ENCODE results near the gene CYP24A1.

CYP24A1 gene

DNA sequence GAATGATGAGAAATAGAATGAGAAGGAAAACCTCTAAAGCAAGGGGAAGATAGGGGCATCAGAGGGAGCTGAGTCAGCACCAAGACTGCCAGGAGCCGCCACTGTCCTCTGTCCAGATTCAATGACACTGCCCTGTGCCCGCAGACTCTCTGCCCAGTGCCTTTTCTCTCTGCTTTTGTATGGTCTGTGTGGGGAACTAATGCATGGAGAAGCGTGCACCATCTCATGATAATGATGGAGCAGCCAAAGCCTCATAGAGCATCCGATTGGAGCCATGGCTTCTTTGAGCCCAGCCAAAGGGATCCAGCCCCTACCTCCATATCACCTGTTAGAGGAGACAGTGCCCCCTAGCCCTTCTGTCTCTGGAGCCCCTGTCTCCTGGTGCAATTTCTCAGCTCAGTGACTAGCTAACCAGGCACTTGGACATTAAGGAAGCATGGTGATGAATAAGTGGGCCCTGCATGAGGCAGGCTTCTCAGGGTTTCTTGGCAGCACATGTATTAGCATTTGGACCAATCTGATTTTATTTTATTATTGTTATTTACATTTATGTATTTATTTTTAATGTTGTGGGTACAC, 27.6 kb upstream of the CYP24A1 start:
- DNase-seq, result no peak

DNA sequence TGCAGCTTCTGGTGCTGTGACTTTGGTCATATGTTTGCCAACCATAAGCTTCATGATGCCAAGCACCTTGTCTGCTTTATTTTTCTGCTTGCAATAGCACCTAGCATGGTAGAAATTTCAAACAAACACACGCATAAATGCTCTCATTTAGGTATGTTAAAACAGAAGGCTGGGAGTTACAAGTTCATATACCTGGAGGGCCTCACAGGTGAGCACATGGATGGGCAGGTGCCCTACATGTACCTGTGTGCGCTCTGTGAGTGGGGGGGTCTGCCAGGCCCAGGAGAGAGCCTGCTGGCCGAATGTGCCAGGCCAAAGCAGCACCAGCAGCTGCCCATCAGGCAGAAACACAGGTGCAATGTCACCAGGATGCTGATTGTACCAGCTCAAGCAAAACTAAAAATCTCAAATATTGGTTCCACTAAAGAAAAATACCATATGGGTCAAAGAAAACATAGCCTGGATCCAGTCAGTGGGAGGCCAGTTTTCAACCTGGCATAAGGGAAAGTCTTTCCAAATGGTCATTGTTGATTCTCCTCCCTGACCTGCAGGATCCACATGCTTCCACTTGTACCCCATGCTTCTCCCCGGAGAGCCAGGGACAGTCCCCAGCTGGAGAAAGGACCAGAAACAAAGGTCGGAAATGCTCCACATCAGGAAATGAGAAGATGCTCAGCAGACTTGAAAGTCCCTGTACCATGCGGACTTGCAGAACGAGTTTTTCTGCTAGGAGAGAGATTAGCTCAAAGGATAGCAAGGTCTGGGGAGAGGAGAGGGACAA, 26.9 kb upstream of the CYP24A1 start:
- no peak for DNase-seq

DNA sequence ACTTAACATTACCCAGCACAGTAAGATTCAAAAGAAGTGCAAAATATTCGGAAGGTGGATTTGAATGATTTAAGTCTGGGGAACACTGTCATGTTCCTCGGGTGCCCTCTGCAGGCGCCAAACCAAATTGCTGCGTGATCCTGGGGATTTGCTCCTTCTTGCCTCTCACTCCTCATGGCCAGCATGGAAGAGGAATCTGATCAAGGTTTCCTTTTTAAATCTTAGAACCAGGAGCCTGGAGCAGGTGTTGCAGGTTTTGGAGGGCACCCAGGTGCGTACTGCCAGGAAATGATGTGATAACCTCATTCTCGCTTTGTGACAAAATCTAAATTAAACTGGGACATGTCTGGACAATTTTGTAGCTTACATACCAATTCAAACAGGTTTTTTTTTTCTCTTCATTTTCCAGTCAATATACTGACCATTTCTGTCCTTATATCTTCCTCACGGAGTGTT, 26.0 kb upstream of the CYP24A1 start:
- no peak for DNase-seq

DNA sequence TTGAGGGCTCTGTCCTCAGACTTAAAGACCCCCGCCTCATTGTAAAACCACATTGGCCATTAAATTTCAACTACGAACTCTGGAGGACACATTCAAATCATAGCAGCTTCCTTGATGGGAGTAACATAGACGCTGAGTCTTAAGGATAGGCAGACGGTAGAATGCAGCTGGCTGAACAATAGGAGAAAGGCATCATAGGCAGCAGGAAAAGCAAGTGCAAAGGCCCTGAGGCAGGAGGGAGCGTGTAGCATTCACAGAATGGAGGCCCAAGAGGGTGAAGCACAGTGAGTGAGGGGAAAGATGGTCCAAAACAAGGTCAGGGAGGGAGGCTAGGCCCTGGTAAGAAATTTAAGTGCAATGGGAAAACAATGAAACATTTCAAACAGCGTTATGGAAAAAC, 25.5 kb upstream of the CYP24A1 start:
- no peak for DNase-seq

DNA sequence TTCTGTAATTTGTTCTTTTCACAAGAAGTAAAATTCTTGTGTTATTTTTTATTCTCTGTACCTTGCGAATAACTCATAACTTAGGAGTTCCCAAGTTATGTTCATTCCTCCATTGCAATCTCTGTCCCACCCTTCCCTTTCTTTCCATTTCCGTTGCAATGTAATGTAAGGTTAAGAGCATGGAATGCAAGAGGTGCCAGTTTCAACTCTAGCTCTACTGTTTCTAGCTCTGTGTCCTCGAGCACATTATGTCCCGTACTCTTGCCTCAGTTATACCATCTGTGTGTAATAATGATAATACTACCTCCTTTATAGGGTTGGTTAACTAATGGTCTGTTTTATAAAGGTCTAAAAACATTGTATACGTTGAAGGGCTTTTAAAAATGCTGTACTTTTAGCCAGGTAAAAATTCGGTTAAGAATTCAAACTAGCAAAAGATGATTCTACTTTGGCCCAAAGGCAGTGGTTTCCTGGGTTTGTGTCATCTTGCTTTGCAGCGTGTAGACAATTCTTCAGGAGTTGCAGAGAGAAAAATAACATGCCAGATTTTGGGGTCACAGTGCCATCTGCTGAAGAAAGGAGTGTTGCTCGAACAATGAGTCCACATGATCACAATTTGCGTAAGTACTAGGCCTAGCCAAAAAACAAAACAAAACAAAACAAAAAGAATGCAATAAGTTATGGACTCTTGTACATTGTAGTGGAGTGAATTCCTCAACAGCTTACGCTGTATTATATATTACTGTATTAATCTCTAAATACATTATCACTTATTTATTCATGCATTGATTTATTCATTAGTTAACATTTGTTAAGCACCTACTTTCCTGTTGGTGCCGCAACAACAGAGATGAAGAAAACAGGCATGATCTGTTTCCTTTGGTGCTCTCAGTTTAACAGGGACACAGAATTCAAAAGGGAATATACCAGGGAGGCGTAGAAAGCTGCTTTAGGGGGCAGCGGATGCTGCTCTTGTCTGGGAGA, 24.1 kb upstream of the CYP24A1 start:
- DNase-seq, result no peak

DNA sequence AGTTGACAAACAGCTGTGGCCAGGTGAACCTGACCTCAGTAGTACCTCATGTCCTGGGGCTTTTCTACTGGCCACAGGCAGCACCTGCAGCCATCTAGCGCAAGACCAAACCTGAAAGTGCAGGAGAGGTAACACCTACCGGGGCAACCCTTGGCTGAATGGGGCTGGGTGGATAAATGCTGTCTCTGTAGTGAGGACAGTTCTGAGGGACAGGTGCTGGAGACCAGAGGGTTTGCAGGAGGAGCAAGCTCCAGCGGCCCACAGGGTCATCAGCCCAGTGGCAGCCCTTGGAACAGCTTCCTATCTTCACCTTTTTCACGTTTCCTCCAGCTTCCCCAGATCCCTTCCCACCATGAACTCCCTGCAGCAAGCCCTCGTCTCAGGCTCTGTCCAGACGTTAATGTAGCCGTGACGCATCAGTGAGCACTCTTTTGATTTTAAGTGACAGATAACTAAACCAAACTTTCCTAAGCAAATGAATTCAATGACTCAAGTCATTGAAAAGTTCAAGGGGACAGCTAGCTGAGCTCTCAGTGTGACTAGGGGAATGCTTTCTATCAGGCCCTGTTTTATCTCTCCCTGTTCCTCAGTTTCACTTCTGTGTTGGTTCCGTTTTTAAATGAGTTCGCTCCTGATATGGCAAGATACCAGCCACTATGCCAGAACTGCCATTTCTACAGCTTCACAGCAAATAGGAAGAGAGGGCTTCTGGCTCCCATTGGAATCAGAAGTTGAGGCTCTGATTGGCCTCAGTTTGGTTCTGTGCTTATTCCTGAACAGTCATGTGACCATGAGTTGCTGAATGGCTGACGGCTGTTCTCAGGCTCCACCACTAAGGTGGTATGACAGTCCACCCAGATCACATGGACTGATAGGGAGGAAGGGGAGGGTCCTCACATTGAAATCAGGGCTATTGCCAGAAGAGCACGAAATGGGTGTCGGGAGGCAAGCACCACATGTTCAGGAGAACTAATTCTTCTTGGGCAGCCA, 22.0 kb upstream of the CYP24A1 start:
- DNase-seq, result no peak

DNA sequence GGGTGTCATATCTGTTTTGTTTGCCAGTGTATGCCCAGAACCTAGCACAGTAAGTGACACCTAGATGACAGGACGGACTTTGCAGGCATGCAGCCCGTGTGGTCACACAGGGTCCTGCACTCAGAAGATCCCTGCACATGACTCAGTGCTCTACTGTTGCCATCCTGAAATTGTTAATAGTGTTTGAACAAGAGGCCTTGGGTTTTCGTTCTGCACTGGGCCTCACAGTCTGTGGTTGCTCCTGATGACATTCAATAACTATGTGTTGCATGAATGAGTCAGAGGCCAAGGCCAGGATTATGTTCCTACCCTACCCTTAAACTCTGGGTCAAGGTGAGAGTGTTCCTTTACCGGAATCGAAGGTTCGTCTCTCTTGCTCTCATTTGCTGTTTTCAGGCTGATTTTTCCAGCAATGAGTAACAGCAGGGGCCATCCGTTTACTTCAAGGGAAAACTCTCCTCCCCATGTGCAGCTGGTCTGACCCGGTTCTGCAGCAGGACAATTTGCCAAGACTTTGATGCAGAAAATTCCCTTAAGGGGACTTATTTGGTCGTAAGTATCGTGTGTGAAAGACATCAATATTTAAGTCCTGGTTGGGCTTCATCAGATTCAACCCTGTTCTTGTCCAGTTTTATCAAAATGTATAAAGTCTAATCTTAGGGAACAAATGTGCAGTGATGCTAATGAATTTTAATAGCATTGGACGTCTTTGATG, 21.1 kb upstream of the CYP24A1 start:
- no peak for DNase-seq

DNA sequence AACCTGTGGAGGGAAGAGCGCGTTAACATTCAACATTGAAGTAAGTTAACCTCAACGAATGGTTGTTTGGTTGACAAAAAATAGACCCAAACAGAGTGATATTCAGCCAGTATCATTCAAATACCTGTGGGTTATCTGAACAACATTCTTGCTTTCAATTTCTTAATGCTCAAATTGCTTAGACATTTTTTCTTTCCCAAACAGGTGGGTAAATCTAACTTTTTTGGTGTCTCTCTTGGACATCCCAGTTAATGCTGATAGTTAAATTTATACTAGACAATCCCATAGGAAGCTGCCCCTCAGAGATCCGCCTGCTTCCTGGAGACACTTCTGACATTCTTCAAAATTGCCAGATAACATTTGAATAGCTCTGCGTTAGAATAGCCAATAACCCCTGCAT, 20.0 kb upstream of the CYP24A1 start:
- DNase-seq, result no peak

DNA sequence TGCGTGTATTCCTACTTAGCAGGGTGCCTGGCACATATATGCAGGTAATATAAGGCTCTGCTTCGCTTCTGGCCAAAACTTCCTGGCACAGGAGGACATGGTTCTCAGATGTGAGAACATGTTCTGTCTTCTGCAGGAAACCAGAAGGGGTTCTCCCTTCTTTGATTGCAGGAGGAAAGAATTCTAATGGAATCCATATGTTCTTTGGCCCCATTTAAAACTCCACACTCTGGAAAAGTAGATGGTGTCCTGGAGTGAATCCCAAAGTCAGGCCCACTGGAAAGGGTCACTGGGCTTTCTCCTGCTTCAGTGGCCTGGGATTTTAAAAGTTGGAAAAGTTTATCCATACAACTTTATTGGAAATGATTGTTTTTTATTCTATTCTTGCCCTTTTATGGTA, 16.4 kb upstream of the CYP24A1 start:
- no peak for DNase-seq

DNA sequence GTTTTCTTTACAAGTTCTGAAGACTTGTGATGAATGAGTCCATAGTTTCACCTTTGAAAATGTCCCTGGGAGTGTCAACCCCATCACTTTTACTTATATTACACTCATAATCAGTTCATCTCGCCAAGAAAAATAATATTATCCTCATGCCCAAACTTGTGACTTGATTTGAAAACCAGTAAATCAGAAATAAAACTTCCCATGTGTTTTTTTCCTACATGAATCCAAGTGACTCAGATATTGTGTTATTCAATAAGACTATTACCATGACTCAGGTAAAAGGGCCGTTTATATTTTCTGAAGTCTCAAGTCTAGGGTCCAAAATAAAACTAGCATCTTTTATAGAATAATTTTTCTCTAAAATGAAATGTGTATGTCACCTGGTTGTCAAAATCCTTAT, 15.8 kb upstream of the CYP24A1 start:
- no peak for DNase-seq

DNA sequence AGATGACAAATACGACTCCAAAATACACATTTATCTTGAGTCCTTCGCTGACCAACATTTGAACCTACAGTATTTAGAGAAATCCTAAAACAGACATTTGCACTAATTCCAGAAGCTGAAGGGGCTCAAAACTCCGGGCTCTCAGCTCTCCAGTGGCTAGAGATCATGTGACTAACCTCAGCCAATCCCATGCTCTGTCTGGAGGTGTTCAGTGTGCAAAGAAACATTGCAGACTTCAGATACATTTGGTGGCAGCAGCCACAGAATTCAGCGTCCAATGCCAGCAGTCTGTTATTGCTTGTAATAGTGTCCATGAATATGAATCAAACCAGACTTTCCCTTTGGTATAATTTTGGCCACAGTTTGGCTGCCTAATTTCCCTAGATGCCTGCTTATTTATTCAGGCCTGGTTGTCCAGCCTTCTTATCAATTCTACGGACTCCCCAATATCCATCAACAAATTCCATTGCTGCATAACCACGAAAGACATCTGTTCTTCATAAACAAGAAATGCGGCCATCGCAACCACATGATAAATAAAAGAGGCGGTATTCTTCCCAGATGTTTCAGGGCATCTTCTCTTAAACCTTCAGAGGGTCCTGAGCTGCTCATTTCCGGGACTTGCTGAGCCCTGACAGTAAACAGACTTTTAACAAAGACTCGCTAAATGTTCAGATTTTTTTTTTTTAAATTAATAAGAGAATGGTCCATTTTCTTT, 14.5 kb upstream of the CYP24A1 start:
- DNase-seq, result no peak

DNA sequence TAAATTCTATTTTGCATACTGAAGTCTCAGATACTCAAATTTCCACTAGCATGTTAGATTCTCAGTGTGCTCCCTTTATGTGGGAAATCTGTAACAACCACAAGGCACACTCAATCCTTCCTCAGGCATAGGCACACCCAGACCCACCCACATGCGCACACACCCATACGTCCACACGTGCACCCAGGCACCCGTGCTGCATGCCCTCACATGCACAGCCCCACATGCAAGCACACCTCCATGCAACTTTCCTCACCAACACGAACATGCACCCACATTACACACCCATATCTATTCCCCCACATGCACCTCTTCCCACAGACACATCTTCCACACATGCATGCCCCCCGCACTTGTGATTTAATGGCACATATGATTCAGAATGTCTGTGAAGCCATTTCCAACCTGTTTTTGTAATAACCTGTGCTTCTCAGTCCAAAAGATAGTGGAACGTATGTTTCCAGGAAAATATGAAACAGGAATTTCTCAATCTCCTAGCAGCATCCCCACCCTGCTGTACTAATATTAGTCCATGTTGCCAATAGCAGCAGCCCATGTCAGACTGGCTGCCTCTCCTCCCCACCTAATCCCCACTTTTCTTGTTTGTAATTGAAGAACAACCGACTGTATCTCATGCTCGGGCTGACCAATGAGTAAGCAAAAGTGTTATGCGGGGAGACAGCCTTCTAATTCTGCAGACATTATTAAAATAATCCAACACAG, 11.3 kb upstream of the CYP24A1 start:
- no peak for DNase-seq

DNA sequence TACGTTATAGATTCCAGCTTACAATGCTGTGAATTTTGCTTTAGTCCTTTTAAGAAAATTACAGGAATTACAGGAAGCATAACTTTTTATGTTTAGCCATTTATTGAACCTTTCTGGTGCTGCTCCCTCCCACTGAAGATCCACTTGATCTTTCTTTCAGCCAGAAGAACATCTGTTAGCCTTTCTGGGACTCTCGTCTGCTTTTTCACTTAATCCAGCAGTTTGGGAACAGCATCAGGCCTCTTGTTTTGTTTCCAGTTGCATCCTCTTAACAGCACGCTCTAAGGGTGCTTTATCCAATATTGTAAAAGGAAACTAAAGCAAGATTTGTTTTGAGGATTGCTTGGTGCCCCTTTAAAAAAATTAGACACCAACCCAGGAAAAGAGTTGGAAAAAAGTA, 10.3 kb upstream of the CYP24A1 start:
- no peak for DNase-seq

DNA sequence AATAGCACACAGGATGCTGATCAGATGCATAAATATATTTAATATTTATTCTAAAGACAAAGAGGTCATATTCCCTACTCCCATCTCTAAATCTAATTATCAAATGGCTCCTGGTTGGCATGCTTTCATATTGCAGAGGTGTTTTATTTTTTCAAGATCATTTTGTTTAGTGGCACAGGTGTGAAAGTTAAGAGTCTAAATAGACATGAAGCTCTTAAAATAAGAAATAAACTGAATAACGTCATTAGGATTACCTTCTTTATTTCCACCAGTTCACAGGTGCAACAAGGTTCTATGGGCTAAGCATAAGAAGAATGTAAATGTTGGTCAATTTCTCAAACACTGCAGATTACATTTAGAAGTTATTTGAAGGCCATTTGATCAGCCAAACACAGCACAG, 7.1 kb upstream of the CYP24A1 start:
- no peak for DNase-seq

DNA sequence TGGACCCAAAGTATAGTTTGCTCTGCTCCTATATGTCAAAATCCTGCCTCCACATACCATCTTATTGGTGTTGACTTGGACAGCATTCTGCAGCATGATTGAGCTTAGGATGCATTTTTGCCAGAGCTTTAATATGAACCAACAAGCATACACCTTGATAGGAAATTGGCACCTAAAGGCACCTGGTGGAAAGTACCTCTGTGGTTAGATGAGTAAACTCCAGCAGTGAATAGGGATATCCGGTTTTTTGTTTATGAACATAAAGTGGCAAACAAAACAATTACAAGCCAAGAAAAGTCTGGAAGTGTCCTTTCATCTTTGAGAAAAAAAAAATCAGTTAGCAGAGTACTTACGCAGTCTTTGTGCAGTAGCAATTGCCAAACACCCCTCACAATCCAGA, 6.2 kb upstream of the CYP24A1 start:
- DNase-seq, result no peak

DNA sequence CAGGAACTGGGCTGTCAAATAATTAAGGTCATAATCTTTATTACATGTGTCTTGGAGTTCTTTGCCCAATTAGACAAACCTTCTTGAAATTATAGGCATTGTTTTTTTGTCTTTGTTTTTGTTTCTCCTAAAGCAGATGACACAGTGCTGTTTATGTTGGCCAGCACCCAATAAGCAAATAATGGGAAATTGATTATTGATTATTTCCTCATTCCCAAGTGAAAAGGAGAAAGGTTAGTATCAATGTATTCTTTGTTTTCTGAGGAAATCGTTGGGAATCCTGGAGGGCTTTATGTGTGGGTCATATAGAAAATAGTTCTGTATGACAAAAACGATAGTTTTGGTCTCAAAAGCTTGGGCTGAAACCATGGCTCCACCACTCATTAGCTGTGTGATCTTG, 4.5 kb upstream of the CYP24A1 start:
- no peak for DNase-seq

DNA sequence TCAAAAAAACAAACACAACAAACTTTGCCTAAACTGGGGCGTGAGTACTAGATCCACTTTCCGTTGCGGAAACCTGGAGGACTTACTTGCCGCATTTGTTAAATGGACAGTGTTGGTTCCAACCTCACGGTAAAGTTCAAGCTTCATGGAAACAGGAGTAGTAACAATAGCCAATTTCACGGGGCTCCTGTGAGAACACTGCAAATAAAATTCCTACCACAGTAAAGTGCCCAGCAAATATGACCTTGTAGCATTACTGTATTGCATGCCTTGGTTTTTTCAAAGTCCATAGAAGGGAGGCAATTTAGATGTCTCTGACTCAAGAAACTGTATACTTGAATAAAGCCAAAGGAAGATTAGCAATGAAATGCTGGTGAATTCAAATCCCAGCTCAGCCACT, 3.6 kb upstream of the CYP24A1 start:
- DNase-seq, result no peak

DNA sequence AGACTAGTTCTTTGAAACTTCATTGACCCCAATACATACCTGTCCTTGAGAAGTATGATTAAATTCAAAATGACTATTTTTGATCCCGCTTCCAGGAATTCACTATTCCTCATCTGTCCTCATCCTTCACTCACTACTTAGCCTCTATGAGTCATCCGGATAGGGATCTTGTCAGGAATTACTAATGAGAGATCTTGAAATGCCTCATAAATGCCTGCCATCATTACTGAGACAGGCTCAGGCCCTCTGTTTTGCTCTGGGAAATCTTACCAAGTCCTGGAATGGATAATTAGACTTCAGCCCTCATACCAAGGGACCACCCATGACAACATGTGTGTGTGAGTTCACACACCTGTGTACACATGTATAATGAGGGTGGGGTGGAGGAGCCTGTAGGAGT, 2.8 kb upstream of the CYP24A1 start:
- no peak for DNase-seq

DNA sequence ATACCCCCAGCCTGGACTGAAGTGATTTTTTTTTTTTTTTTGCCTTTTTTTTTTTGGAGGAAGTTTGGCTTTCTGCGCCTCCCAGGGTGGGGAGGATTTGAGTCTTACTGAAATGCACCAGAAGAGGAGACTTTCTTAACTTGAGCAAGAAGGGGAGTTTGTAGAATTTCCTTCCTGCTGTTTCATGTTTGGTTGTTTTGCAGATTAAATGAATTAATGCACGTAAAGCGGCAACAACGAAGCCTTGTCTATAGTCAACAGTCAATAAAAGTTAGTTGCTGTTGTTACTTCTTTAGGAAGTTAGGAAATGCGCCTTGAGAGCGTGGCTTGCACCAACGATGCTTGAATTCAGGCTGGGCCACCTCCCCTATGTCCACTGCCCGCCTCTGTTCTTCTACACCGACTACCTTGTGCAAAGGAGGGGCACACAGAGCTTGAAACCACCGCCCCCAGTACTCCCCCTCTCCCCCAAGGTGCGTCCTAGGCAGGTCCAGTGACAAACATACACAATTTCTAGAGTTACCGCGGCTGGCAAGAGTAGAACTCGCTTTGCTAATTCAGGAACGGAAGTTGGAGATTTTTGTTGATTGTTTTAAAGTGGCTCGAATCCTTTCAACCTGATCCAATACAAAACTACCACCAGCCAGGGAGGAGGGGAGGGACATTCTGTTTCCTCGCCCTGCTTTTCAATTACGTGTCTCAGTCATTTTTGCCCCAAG, 830 bp upstream of the CYP24A1 start:
- no peak for DNase-seq

Data from NCI-H1436 treated with DMSO at 0.1 percent for 48 hours (cell line).